Ovary (tissue), 9 donors: Measurements from ENCODE around the gene C1QTNF8. TPM values are rescaled to one million over a fixed set of nuclear protein-coding genes. Genes with fewer than 3 reads are reported as not detected.

Experiments
- DNase-seq, 5 donors: peaks; one replicate each; pipeline ENCODE4 v3.0.0-alpha.2; 2019 to 2020
- H3K27ac ChIP-seq, 2 donors: fragments of 200-600 bp; one replicate each; pipeline versions ENCODE4 v1.5.1 to v1.8.0; 2019 to 2022
- H3K27me3 ChIP-seq: fragments of 200-600 bp; one replicate; pipeline ENCODE4 v1.8.0; 2022
- H3K36me3 ChIP-seq: fragments of 200-600 bp; sonication (generic); one replicate; pipeline ENCODE4 v1.5.1; 2019
- H3K4me1 ChIP-seq: one replicate; pipeline ENCODE4 v1.8.1; 2013; ENCODE audit warnings: mild to moderate bottlenecking, moderate library complexity; ENCODE audit not compliant: insufficient read depth
- H3K4me3 ChIP-seq: fragments of 200-600 bp; sonication (generic); one replicate; pipeline ENCODE4 v1.5.1; 2017
- H3K9me3 ChIP-seq, 2 donors: fragments of 200-600 bp in 1 of 2; sonication (generic) in 1 of 2; one replicate each; pipeline versions ENCODE4 v1.5.1 to v1.8.1; 2013 to 2019; ENCODE audit warnings: mild to moderate bottlenecking in 1 of 2, moderate library complexity in 1 of 2
- CTCF ChIP-seq, 3 donors: fragments of 450-650 bp in 2 of 3; fragments of 200-600 bp in 1 of 3; IDR thresholded peaks; one replicate each; pipeline versions ENCODE4 v1.5.1 to v1.8.0; 2016 to 2022; ENCODE audit warnings: antibody characterized with exemption in 3 of 3, mild to moderate bottlenecking in 1 of 3
- EP300 ChIP-seq: sonication (generic); formaldehyde crosslinking; IDR thresholded peaks from one replicate; pipeline ENCODE4 v1.6.1; 2017; ENCODE audit warnings: antibody characterized with exemption
- POLR2A ChIP-seq: fragments of 450-650 bp; IDR thresholded peaks from one replicate; pipeline ENCODE4 v1.6.1; 2017; ENCODE audit warnings: antibody characterized with exemption, mild to moderate bottlenecking, moderate library complexity
- WGBS, 3 donors: extraction: QIAGEN DNeasy Blood & Tissue Kit in 1 of 3; methylation state at CpG; one replicate each; pipeline versions ENCODE4 v1.1.5 to v1.1.7; 2013 to 2017; 5-methylcytosine and 5-hydroxymethylcytosine counted together
- intact Hi-C, 4 donors: fragments of 100-400 bp; cut with DNase I; formaldehyde crosslinking; loops; one replicate each; pipeline versions ENCODE4 v1.11.0 to v1.15.1; 2022 to 2023
- polyA plus RNA-seq, 2 donors: library from polyadenylated mRNA; stranded (reverse); fragments of 200-250 nt in 1 of 2; fragments of 350-450 nt in 1 of 2; fragmentation: Illumina TruSeq in 1 of 2; extraction: RNeasy Lipid Tissue Mini Kit (QIAGEN cat#74804) in 1 of 2; gene quantifications; one replicate each; pipeline ENCODE4 v1.2.3, GENCODE V29; 2013 to 2014
- total RNA-seq, 7 donors: library from RNA; depleted of rRNA in 2 of 7; stranded (reverse); fragments of >200 nt in 2 of 7; fragmentation: NEBNext Ultra II Directional in 3 of 7; extraction: Animal tissue kit (Norgen Biotek cat#: 25700) in 3 of 7; gene quantifications; one replicate each; pipeline versions ENCODE4 v1.1.0 to v1.2.4, GENCODE V29; 2016 to 2023
- donor health status: DM: no; HTN: no; CAD: no; lungs with moderate emphysema.
- donor health status: DM: no; HTN: no; CAD: no.
- donor health status: Bipolar disorder and iron deficiency.
- donor health status: DM: yes; HTN: yes; CAD: no.
- donor health status: DM: no; HTN: no; CAD: no.
- donor health status: DM: yes; HTN: yes; CAD: no.

The C1QTNF8 gene
- total and polyA plus RNA-seq, 9 donors: 0.80 TPM; not detected in 8

- no peaks in the 10 kb centered on the region for H3K36me3 ChIP-seq
- no peak overlapping the region for H3K27ac ChIP-seq
- no peak for DNase-seq
- H3K9me3 ChIP-seq: no peaks in the 10 kb centered on the region
- H3K4me1 ChIP-seq: peaks cover 5% of the 10 kb centered on the region
- TF ChIP-seq CTCF (IDR thresholded peaks at IDR 0.05) (no peak), POLR2A (no peak)
- intact Hi-C loops: loop anchor here in 1 of 4 donors (10.0 kb wide), 1 partner anchor 277 kb away; no protein-coding TSS in a partner anchor
- no peak overlapping the region for H3K4me3 ChIP-seq
- 92 to 94% (median 93%) methylated on average over 27 of the region's 27 CpGs for WGBS, 3 donors
- no peaks in the 10 kb centered on the region for H3K27me3 ChIP-seq
Observed at GRCh38 chr16:1091992-1092552, 4.0 kb downstream of the C1QTNF8 start.

GRCh38 chr16:1090620-1091587, 5.1 kb downstream of the C1QTNF8 start:
- WGBS, 3 donors: 8 to 9% (median 8%) methylated on average over 23 to 27 of the region's 27 CpGs
- Histone ChIP-seq H3K4me3 (no peak overlapping the region), H3K9me3 (no peaks in the 10 kb centered on the region), H3K36me3 (no peaks in the 10 kb centered on the region), H3K27ac (no peak overlapping the region), H3K4me1 (peaks cover 5% of the 10 kb centered on the region), H3K27me3 (no peaks in the 10 kb centered on the region)
- no peak for DNase-seq
- TF ChIP-seq POLR2A (no peak), EP300 (no peak), CTCF (IDR thresholded peaks at IDR 0.05) (no peak)
- intact Hi-C loops: loop anchor here in 1 of 4 donors (10.0 kb wide), 1 partner anchor 276 kb away; no protein-coding TSS in a partner anchor

- 20 to 25% (median 22%) methylated on average over 29 to 38 of the region's 38 CpGs for WGBS, 3 donors
- H3K4me3 ChIP-seq: no peak overlapping the region
- TF ChIP-seq EP300: no peak
- TF ChIP-seq CTCF (IDR thresholded peaks at IDR 0.05): no peak
- no peak for TF ChIP-seq POLR2A
- intact Hi-C loops: loop anchor here in 1 of 4 donors (10.0 kb wide), 1 partner anchor 275 kb away; no protein-coding TSS in a partner anchor
- DNase-seq: peak in 2 of 5 donors; percentile 50 to 71
- no peaks in the 10 kb centered on the region for H3K36me3 ChIP-seq
- no peak overlapping the region for H3K27ac ChIP-seq
- peaks cover 0 to 2% of the 10 kb centered on the region in 2 donors for H3K9me3 ChIP-seq
- peaks cover 5% of the 10 kb centered on the region for H3K4me1 ChIP-seq
- no peaks in the 10 kb centered on the region for H3K27me3 ChIP-seq
Observed at GRCh38 chr16:1089822-1090619, 6.0 kb downstream of the C1QTNF8 start.

GRCh38 chr16:1089439-1089821, 6.6 kb downstream of the C1QTNF8 start:
- no peaks in the 10 kb centered on the region for H3K36me3 ChIP-seq
- no peaks in the 10 kb centered on the region for H3K27me3 ChIP-seq
- no peak overlapping the region for H3K27ac ChIP-seq
- peaks cover 4 to 8% of the 10 kb centered on the region in 2 donors for H3K9me3 ChIP-seq
- H3K4me1 ChIP-seq: peaks cover 5% of the 10 kb centered on the region
- no peak overlapping the region for H3K4me3 ChIP-seq
- intact Hi-C loops: no loop called here
- no peak for DNase-seq
- WGBS, 3 donors: 34 to 57% (median 50%) methylated on average over 14 to 17 of the region's 17 CpGs
- TF ChIP-seq POLR2A (no peak), CTCF (IDR thresholded peaks at IDR 0.05) (no peak), EP300 (no peak)
